ENCODE data around the gene ASS1. TPM values are rescaled to one million over a fixed set of nuclear protein-coding genes. Genes with fewer than 3 reads are reported as not detected.
"Not testable (repeated sequence)": the region's sequence is repeated elsewhere in the genome, so short reads cannot be mapped to it uniquely, and the experiment has no call there.

ASS1 gene
- total RNA-seq, 6 donors from 2014 or later, result 31.4 to 104 (median 66.3) TPM

DNA sequence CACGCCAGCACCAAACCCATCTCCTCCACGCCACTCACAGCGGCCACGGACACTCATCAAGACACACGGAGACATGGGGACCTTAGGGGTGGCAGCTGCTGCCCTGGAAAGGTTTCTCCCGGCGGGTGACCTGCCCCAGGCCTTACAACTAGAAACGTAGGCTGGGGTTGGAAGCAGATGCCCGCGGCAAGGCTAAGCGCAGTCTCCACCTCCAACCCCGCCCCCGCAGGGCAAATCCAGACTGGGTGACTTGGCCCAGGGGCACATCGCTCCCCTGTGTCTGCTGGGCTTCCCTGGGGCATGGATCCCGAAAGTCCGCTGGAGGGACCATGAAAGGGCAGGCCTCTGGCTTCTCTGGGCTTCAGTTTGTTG is 12.0 kb upstream of the ASS1 start:
- Histone ChIP-seq H3K36me3 (no peaks in the 10 kb centered on the region), H3K4me1 (peaks cover 5 to 12% (median 9%) of the 10 kb centered on the region in 4 donors), H3K27me3 (peaks cover 0 to 15% (median 6%) of the 10 kb centered on the region in 4 donors), H3K9me3 (peaks cover 0 to 12% (median 3%) of the 10 kb centered on the region in 4 donors), H3K27ac (no peak overlapping the region), H3K4me3 (peak overlapping the region in 3 of 4 donors; percentile 21 to 42 (median 34))
- DNase-seq (no peak), ATAC-seq (ENCODE audit: low FRiP score in 2 of 2) (no peak)
- WGBS, 2 donors, result 66 to 87% methylated on average over 3 to 13 of the region's 16 CpGs
- TF ChIP-seq, protein P1, sequence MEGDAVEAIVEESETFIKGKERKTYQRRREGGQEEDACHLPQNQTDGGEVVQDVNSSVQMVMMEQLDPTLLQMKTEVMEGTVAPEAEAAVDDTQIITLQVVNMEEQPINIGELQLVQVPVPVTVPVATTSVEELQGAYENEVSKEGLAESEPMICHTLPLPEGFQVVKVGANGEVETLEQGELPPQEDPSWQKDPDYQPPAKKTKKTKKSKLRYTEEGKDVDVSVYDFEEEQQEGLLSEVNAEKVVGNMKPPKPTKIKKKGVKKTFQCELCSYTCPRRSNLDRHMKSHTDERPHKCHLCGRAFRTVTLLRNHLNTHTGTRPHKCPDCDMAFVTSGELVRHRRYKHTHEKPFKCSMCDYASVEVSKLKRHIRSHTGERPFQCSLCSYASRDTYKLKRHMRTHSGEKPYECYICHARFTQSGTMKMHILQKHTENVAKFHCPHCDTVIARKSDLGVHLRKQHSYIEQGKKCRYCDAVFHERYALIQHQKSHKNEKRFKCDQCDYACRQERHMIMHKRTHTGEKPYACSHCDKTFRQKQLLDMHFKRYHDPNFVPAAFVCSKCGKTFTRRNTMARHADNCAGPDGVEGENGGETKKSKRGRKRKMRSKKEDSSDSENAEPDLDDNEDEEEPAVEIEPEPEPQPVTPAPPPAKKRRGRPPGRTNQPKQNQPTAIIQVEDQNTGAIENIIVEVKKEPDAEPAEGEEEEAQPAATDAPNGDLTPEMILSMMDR (IDR thresholded peaks at IDR 0.05), result no peak
- no peak for TF ChIP-seq POLR2AphosphoS5 (IDR thresholded peaks at IDR 0.05)
- no peak for TF ChIP-seq EP300 (IDR thresholded peaks at IDR 0.05)
- TF ChIP-seq POLR2A (IDR thresholded peaks at IDR 0.05), result no peak

DNA sequence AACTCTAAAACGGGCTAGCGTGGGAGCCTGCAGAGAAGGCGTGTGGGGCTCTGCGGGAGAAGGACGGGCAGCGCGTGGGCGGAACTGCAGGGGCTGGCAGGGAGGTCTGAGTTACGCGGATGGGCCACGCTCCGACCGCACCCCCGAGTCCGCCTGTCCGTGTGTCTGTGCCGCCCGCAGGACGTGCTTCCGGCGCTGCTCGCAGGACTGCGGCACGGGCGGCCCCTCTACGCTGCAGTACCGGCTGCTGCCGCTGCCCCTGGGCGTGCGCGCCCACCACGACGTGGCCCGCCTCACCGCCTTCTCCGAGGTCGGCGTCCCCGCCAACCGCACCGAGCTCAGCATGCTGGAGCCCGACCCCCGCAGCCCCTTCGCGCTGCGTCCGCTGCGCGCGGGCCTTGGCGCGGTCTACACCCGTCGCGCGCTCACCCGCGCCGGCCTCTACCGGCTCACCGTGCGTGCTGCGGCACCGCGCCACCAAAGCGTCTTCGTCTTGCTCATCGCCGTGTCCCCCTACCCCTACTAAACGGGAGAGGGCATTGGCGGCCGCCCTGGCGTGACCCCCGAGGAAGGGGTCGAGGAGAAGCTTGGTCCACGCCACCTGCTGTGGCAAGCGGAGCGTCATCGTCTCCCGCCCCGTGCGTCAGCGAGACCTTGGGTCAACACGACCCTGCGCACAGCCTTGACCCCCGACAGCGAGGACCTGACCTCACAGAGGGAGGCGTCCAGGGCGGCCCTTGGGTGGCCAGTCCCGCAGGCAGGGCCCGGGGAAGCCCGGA is 11.4 kb upstream of the ASS1 start:
- Histone ChIP-seq H3K4me1 (peaks cover 5 to 12% (median 9%) of the 10 kb centered on the region in 4 donors), H3K36me3 (no peaks in the 10 kb centered on the region), H3K4me3 (peak overlapping the region in 3 of 4 donors; percentile 21 to 42 (median 34)), H3K27ac (no peak overlapping the region), H3K27me3 (peaks cover 0 to 15% (median 6%) of the 10 kb centered on the region in 4 donors), H3K9me3 (peaks cover 0 to 12% (median 3%) of the 10 kb centered on the region in 4 donors)
- no peak for TF ChIP-seq POLR2A (IDR thresholded peaks at IDR 0.05)
- TF ChIP-seq, protein P1 (IDR thresholded peaks at IDR 0.05), result peak; percentile 51 to 92 (median 85)
- peak; percentile 17 to 82 for ATAC-seq (ENCODE audit: low FRiP score in 2 of 2)
- 0 to 8% methylated on average over 3 to 34 of the region's 92 CpGs for WGBS, 2 donors
- peak in 1 of 2 donors; percentile 90 for DNase-seq

DNA sequence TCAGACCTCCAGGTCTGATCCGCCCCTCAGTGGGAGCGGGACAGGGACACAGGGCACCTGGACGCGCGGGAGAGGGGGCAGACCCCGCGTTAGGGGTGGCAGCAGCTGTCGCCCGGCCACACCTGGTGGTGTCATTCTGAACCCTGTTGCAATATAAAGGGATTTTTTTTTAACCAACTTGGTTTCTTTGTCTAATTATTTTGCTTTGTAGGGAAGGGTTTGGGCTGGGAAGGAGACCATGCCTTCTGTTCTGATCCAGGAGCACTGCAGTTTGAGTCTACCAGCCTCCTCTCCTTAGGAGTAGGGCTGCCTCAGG is 10.9 kb upstream of the ASS1 start:
- ATAC-seq (ENCODE audit: low FRiP score in 2 of 2) (no peak), DNase-seq (no peak)
- H3K36me3 ChIP-seq, result no peaks in the 10 kb centered on the region
- H3K27ac ChIP-seq, result no peak overlapping the region
- H3K27me3 ChIP-seq, result peaks cover 0 to 15% (median 6%) of the 10 kb centered on the region in 4 donors
- TF ChIP-seq EP300 (IDR thresholded peaks at IDR 0.05) (no peak), POLR2A (IDR thresholded peaks at IDR 0.05) (no peak), POLR2AphosphoS5 (IDR thresholded peaks at IDR 0.05) (no peak)
- TF ChIP-seq, protein P1 (IDR thresholded peaks at IDR 0.05), result no peak
- peaks cover 5 to 12% (median 9%) of the 10 kb centered on the region in 4 donors for H3K4me1 ChIP-seq
- WGBS, 2 donors, result 37 to 55% methylated on average over 7 to 9 of the region's 9 CpGs
- H3K4me3 ChIP-seq, result no peak overlapping the region
- peaks cover 0 to 12% (median 3%) of the 10 kb centered on the region in 4 donors for H3K9me3 ChIP-seq

DNA sequence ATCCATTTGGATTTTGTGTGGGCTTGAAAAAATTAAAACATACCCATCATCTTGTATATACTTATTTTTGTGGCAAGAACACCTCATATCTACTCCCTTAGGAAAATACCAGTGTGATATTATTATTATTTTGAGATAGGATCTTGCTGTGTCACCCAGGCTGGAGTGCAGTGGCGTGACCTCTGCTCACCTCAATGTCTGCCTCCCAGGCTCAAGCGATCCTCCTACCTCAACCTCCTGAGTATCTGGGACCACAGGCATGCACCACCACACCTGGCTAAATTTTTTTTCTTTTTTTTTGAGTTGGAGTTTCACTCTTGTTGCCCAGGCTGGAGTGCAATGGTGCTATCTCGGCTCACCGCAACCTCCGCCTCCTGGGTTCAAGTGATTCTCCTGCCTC is 10.1 kb upstream of the ASS1 start:
- WGBS, 2 donors, result 87 to 98% methylated on average over 5 of the region's 5 CpGs
- not testable (repeated sequence) for H3K36me3 ChIP-seq

DNA sequence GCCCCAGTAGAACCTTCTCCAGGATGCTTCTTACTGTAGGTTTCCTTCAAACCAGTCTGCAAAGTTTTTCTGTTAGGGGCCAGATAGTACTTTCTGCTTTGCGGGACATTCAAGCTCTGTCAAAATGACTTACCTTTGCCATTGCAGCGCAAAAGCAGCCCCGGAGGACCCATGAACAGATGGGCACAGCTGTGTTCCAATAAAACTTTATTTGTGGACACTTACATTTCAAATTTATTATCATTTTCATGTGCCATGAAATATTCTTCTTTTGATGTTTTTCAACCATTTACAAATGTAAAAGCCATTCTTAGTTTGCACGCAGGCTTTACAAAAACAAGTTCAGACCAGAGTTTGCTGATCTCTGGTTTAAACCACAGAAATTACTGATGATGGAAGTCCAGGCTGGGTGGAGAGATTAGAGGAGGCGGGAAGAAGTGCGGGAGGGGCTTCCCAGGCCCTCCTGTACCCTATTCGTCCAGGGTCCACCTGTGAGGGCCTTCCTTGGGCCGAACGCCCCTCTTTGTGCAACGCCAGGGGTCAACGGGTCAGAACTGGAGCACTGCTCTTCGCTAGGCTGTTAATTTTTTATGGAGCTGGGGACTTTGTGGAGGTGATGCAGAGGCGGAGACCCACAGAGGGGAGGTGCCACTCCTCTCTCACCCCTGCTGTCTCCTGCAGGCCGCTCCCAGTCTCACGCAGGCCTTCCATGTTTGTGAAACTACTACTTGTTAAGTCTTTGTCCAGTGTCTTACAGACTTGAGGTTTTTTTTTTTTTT is 7.6 kb upstream of the ASS1 start:
- H3K4me3 ChIP-seq, result no peak overlapping the region
- peaks cover 4 to 15% (median 9%) of the 10 kb centered on the region in 4 donors for H3K9me3 ChIP-seq
- DNase-seq (no peak), ATAC-seq (ENCODE audit: low FRiP score in 2 of 2) (no peak)
- H3K27me3 ChIP-seq, result peaks cover 0 to 12% (median 6%) of the 10 kb centered on the region in 4 donors
- H3K4me1 ChIP-seq, result peaks cover 5 to 12% (median 9%) of the 10 kb centered on the region in 4 donors
- 77% methylated on average over 15 of the region's 15 CpGs for WGBS, 2 donors
- no peaks in the 10 kb centered on the region for H3K36me3 ChIP-seq
- TF ChIP-seq, protein P1 (IDR thresholded peaks at IDR 0.05), result no peak
- no peak overlapping the region for H3K27ac ChIP-seq

More for the DNA sequence above, 10.1 kb upstream of the ASS1 start:
- peaks cover 0 to 12% (median 3%) of the 10 kb centered on the region in 4 donors for H3K9me3 ChIP-seq
- H3K27me3 ChIP-seq, result peaks cover 0 to 15% (median 6%) of the 10 kb centered on the region in 4 donors
- H3K4me3 ChIP-seq; ATAC-seq (ENCODE audit: low FRiP score in 2 of 2); H3K27ac ChIP-seq; DNase-seq: not testable (repeated sequence)
- peaks cover 5 to 12% (median 9%) of the 10 kb centered on the region in 4 donors for H3K4me1 ChIP-seq
